ENCODE results near the gene WARS2. TPM values are rescaled to one million over a fixed set of nuclear protein-coding genes. Genes with fewer than 3 reads are reported as not detected.

The WARS2 gene
- total RNA-seq, 2 experiments from 2014 or later = 7.0 to 11.0 TPM

- intact Hi-C loops (cut with micrococcal nuclease; ENCODE audit: unreplicated experiment) = no loop called here
- ChIA-PET CTCF (ENCODE audit: unreplicated experiment) (no interaction called here), POLR2A (no interaction called here)
- Histone ChIP-seq H3K4me1 (ENCODE audit: insufficient read depth, low read length, poor library complexity, severe bottlenecking) (no peaks in the 10 kb centered on the region), H3K9me3 (ENCODE audit: low read length) (no peaks in the 10 kb centered on the region), H4K20me1 (ENCODE audit: insufficient read depth, low read length) (no peaks in the 10 kb centered on the region), H3K4me3 (ENCODE audit: low read depth, low read length, poor library complexity, severe bottlenecking) (no peak overlapping the region), H3K9me2 (ENCODE audit: insufficient read depth, low read length) (no peaks in the 10 kb centered on the region), H3K4me2 (ENCODE audit: low read length) (no peak overlapping the region), H2AFZ (ENCODE audit: low read length) (no peak overlapping the region), H3K36me3 (ENCODE audit: insufficient read depth, low read length) (no peaks in the 10 kb centered on the region), H3K79me2 (ENCODE audit: insufficient read depth, low read depth, low read length) (no peaks in the 10 kb centered on the region), H3K27ac (ENCODE audit: low read depth, low read length, poor library complexity, severe bottlenecking) (no peak overlapping the region)
- TF ChIP-seq EZH2phosphoT487 (IDR thresholded peaks at IDR 0.05; ENCODE audit: borderline replicate concordance, low read depth, low read length) (no peak), CTCF (conservative IDR thresholded peaks at IDR 0.05; ENCODE audit: low read length) (no peak)
- no TSS peak for BruUV-seq (replicated peaks)
- no peak for DNase-seq (ENCODE audit: low spot score)
These were observed 57.0 kb downstream of the WARS2 start for GRCh38 chr1:119083479-119083878.

DNA sequence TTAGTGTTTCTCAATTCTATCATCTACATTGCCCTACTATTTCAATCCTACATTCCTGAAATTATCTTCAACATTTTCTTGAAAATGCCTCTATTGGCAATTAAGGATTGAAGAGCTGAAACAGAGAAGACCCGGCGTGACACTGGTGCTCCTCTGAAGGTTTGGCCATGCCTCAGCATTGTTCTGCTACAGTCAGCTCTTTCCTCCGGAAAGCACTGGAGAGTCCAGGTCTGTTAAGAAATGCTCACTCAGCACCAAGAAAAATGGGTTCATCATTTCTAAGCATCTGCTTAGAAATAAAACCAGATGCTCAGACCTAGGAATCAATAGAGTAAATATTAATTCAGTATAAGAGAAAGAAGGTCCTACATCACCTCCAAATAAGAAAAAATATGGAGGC lies 58.8 kb downstream of the WARS2 start:
- no peaks in the 10 kb centered on the region for H3K79me2 ChIP-seq (ENCODE audit: insufficient read depth, low read depth, low read length)
- no peak overlapping the region for H3K27ac ChIP-seq (ENCODE audit: low read depth, low read length, poor library complexity, severe bottlenecking)
- no peak overlapping the region for H3K4me2 ChIP-seq (ENCODE audit: low read length)
- no peaks in the 10 kb centered on the region for H3K9me2 ChIP-seq (ENCODE audit: insufficient read depth, low read length)
- H4K20me1 ChIP-seq (ENCODE audit: insufficient read depth, low read length) = no peaks in the 10 kb centered on the region
- no peaks in the 10 kb centered on the region for H3K4me1 ChIP-seq (ENCODE audit: insufficient read depth, low read length, poor library complexity, severe bottlenecking)
- no TSS peak for BruUV-seq (replicated peaks)
- ChIA-PET POLR2A (interaction anchor here (0.6 kb wide), 1 partner anchor 32 kb away, joined by 3 read pairs; no protein-coding TSS in a partner anchor), CTCF (ENCODE audit: unreplicated experiment) (no interaction called here)
- no peak overlapping the region for H3K4me3 ChIP-seq (ENCODE audit: low read depth, low read length, poor library complexity, severe bottlenecking)
- DNase-seq (ENCODE audit: low spot score) = no peak
- intact Hi-C loops (cut with micrococcal nuclease; ENCODE audit: unreplicated experiment) = no loop called here
- H2AFZ ChIP-seq (ENCODE audit: low read length) = no peak overlapping the region
- no peaks in the 10 kb centered on the region for H3K9me3 ChIP-seq (ENCODE audit: low read length)
- H3K36me3 ChIP-seq (ENCODE audit: insufficient read depth, low read length) = no peaks in the 10 kb centered on the region
- no peak for TF ChIP-seq EZH2phosphoT487 (IDR thresholded peaks at IDR 0.05; ENCODE audit: borderline replicate concordance, low read depth, low read length)
- no peak for TF ChIP-seq CTCF (conservative IDR thresholded peaks at IDR 0.05; ENCODE audit: low read length)

- no peak overlapping the region for H3K4me3 ChIP-seq (ENCODE audit: low read depth, low read length, poor library complexity, severe bottlenecking)
- POLR2A ChIA-PET = no interaction called here
- no peak overlapping the region for H2AFZ ChIP-seq (ENCODE audit: low read length)
- intact Hi-C loops (cut with micrococcal nuclease; ENCODE audit: unreplicated experiment) = no loop called here
- no peaks in the 10 kb centered on the region for H3K9me2 ChIP-seq (ENCODE audit: insufficient read depth, low read length)
- no peaks in the 10 kb centered on the region for H3K79me2 ChIP-seq (ENCODE audit: insufficient read depth, low read depth, low read length)
- CTCF ChIA-PET (ENCODE audit: unreplicated experiment) = no interaction called here
- TF ChIP-seq EZH2phosphoT487 (IDR thresholded peaks at IDR 0.05; ENCODE audit: borderline replicate concordance, low read depth, low read length) (no peak), CTCF (conservative IDR thresholded peaks at IDR 0.05; ENCODE audit: low read length) (no peak)
- H3K9me3 ChIP-seq (ENCODE audit: low read length) = no peaks in the 10 kb centered on the region
- H3K4me2 ChIP-seq (ENCODE audit: low read length) = no peak overlapping the region
- no peak overlapping the region for H3K27ac ChIP-seq (ENCODE audit: low read depth, low read length, poor library complexity, severe bottlenecking)
- no peaks in the 10 kb centered on the region for H3K4me1 ChIP-seq (ENCODE audit: insufficient read depth, low read length, poor library complexity, severe bottlenecking)
- BruUV-seq (replicated peaks) = no TSS peak
- no peak for DNase-seq (ENCODE audit: low spot score)
- H4K20me1 ChIP-seq (ENCODE audit: insufficient read depth, low read length) = no peaks in the 10 kb centered on the region
- no peaks in the 10 kb centered on the region for H3K36me3 ChIP-seq (ENCODE audit: insufficient read depth, low read length)
These were observed 59.2 kb downstream of the WARS2 start for GRCh38 chr1:119081267-119081666.
